GM10248 (cell line): Measurements from ENCODE around the gene ZNF232.
"Not testable (repeated sequence)": the region's sequence is repeated elsewhere in the genome, so short reads cannot be mapped to it uniquely, and the experiment has no call there.

Source experiments
- CTCF ChIA-PET: fragments of 300-600 bp; sonication (Branson Sonifier 250); formaldehyde crosslinking; extraction: SDS; loops from one replicate; lab custom pipeline; 2021; ENCODE audit warnings: antibody characterized with exemption; lab: Yijun Ruan, JAX
- POLR2A ChIA-PET: fragments of 350-650 bp; sonication (Branson Sonifier 250); formaldehyde crosslinking; extraction: SDS; loops from one replicate; lab custom pipeline; 2020; ENCODE audit warnings: antibody characterized with exemption; lab: Yijun Ruan, JAX
- DNase-seq: peaks from one replicate; pipeline ENCODE4 v3.0.0; 2012; ENCODE audit errors: extremely low spot score
- CTCF ChIP-seq: IDR thresholded peaks from 2 replicates; pipeline ENCODE4 v1.5.1; 2012; ENCODE audit warnings: mild to moderate bottlenecking, low read depth; ENCODE audit errors: extremely low read depth, missing control alignments, control extremely low read depth

The ZNF232 gene

GRCh38 chr17:5128905-5129535, 17.3 kb upstream of the ZNF232 start:
- CTCF ChIA-PET = no interaction called here
- DNase-seq = no peak
- POLR2A ChIA-PET = no interaction called here
- no peak for TF ChIP-seq CTCF

GRCh38 chr17:5128387-5128786, 16.7 kb upstream of the ZNF232 start:
- POLR2A ChIA-PET, DNase-seq, CTCF ChIA-PET: not testable (repeated sequence)

GRCh38 chr17:5127910-5128309, 16.2 kb upstream of the ZNF232 start:
- ChIA-PET CTCF (no interaction called here), POLR2A (no interaction called here)
- no peak for TF ChIP-seq CTCF
- DNase-seq = no peak

GRCh38 chr17:5126719-5127488, 15.2 kb upstream of the ZNF232 start:
- ChIA-PET POLR2A (no interaction called here), CTCF (no interaction called here)
- no peak for TF ChIP-seq CTCF
- no peak for DNase-seq

- DNase-seq, POLR2A ChIA-PET, CTCF ChIA-PET: not testable (repeated sequence)
Observed at GRCh38 chr17:5124896-5125295, 13.2 kb upstream of the ZNF232 start.

GRCh38 chr17:5124125-5124760, 12.6 kb upstream of the ZNF232 start:
- POLR2A ChIA-PET, DNase-seq, CTCF ChIA-PET: not testable (repeated sequence)

GRCh38 chr17:5123343-5124124, 11.9 kb upstream of the ZNF232 start:
- ChIA-PET CTCF (no interaction called here), POLR2A (no interaction called here)
- no peak for TF ChIP-seq CTCF
- DNase-seq = no peak
